Measurements from ENCODE around the gene TAC4. TPM values are rescaled to one million over a fixed set of nuclear protein-coding genes. Genes with fewer than 3 reads are reported as not detected.

Gene TAC4
- total and polyA plus RNA-seq, 9 of the 15 experiments (the other 6 are each of a cell fraction or from before 2014, with no cell fraction given), result 0.17 TPM; not detected in 8

DNA sequence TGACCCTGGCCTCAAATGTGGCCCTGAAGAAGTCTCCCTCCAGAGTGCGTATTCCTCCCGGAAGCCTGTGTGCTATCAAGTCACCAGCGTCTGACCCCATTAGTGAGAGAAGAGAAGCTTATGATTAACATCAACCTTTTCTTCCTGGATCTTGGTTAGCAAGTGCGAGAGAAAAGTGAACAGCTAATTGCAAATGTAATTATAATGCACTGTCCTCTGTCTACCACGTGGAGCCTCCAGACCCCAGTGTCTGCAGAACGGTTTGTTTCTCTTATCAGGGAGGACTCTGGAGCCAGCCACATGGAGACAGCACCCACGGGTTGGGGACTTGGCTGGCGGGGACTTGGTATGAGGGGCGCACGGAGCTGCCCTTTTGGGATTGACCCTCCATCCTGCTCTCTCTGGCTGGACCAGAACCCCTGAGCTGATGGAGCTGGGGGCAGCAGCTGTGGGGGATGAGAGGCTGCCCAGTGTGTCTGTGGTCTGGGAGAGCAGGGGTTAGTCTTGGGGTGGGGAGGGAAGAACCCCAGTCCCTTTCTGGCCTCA, 5.7 kb upstream of the TAC4 start:
- FAIRE-seq (no peak), DNase-seq (ENCODE audit: extremely low read depth in 1 of 4, low spot score in 3 of 4) (peak in 1 of 4 experiments; percentile 21), ATAC-seq (no peak)
- H3K27ac ChIP-seq (ENCODE audit: extremely low read depth, low read depth, low read length), result no peak overlapping the region
- H3K4me2 ChIP-seq (ENCODE audit: insufficient read depth, low read length), result no peak overlapping the region
- no peak overlapping the region for H3K4me3 ChIP-seq
- no TSS peak for BruUV-seq (replicated peaks)
- H2AFZ ChIP-seq (ENCODE audit: low read depth, low read length), result no peak overlapping the region
- H3K36me3 ChIP-seq (ENCODE audit: control insufficient read depth, insufficient read depth, low read length), result no peaks in the 10 kb centered on the region
- in situ Hi-C loops (cut with MboI) (no loop called here), intact Hi-C loops (cut with micrococcal nuclease) (loop anchor here (5.0 kb wide), 1 partner anchor 146 kb away; the partner anchor contains the start of gene SLC35B1)
- H3K9me3 ChIP-seq (replicated peaks; ENCODE audit: control insufficient read depth, insufficient read depth, low read depth, low read length), result no peaks in the 10 kb centered on the region
- POLR2A ChIA-PET, result interaction anchor here (0.6 kb wide), 2 partner anchors 16 to 180 kb away, joined by 3 to 4 read pairs; no protein-coding TSS in a partner anchor
- CTCF ChIA-PET (ENCODE audit: low intra/inter-chr PET ratio), result no interaction called here
- no peaks in the 10 kb centered on the region for H3K79me2 ChIP-seq (ENCODE audit: control insufficient read depth, insufficient read depth, low read length)
- TF ChIP-seq CTCF (IDR thresholded peaks at IDR 0.05 in 2 of 3, conservative IDR thresholded peaks at IDR 0.05 in 1 of 3; ENCODE audit: insufficient read depth in 2 of 3, low read depth in 1 of 3, low read length in 3 of 3) (0 out of 6 replicates have a peak, but pooled peaks of 1 of the 3 experiments have one; percentile 14), TFAP4 (CRISPR knock-in tag; IDR thresholded peaks at IDR 0.05; ENCODE audit: borderline replicate concordance) (no peak), MYC (IDR thresholded peaks at IDR 0.05; ENCODE audit: low read depth, low read length) (peak; percentile 22; the same call in 1 of the 2 replicates), MYC (CRISPR knock-in tag; IDR thresholded peaks at IDR 0.05; ENCODE audit: borderline replicate concordance, low read depth) (no peak)
- TF ChIP-seq, protein P1, sequence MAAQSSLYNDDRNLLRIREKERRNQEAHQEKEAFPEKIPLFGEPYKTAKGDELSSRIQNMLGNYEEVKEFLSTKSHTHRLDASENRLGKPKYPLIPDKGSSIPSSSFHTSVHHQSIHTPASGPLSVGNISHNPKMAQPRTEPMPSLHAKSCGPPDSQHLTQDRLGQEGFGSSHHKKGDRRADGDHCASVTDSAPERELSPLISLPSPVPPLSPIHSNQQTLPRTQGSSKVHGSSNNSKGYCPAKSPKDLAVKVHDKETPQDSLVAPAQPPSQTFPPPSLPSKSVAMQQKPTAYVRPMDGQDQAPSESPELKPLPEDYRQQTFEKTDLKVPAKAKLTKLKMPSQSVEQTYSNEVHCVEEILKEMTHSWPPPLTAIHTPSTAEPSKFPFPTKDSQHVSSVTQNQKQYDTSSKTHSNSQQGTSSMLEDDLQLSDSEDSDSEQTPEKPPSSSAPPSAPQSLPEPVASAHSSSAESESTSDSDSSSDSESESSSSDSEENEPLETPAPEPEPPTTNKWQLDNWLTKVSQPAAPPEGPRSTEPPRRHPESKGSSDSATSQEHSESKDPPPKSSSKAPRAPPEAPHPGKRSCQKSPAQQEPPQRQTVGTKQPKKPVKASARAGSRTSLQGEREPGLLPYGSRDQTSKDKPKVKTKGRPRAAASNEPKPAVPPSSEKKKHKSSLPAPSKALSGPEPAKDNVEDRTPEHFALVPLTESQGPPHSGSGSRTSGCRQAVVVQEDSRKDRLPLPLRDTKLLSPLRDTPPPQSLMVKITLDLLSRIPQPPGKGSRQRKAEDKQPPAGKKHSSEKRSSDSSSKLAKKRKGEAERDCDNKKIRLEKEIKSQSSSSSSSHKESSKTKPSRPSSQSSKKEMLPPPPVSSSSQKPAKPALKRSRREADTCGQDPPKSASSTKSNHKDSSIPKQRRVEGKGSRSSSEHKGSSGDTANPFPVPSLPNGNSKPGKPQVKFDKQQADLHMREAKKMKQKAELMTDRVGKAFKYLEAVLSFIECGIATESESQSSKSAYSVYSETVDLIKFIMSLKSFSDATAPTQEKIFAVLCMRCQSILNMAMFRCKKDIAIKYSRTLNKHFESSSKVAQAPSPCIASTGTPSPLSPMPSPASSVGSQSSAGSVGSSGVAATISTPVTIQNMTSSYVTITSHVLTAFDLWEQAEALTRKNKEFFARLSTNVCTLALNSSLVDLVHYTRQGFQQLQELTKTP (IDR thresholded peaks at IDR 0.05; ENCODE audit: low read depth in 1 of 2, partially characterized antibody in 2 of 2), result no peak
- H3K27me3 ChIP-seq (ENCODE audit: control insufficient read depth in 2 of 2, insufficient read depth in 2 of 2, low read length in 2 of 2), result peaks cover 6 to 31% of the 10 kb centered on the region in 2 experiments; a peak in 4 of 5 replicates
- H3K9me1 ChIP-seq (ENCODE audit: control insufficient read depth, insufficient read depth, low read length), result no peaks in the 10 kb centered on the region
- H3K9ac ChIP-seq (ENCODE audit: insufficient read depth in 1 of 2, low read depth in 2 of 2, low read length in 2 of 2), result no peak overlapping the region
- H4K20me1 ChIP-seq (replicated peaks; ENCODE audit: control insufficient read depth, insufficient read depth, low read length), result 0 out of 2 replicates have a peak, but pooled peaks cover 7% of the 10 kb centered on the region
- H3K4me1 ChIP-seq (replicated peaks in 1 of 2; ENCODE audit: control insufficient read depth in 2 of 2, insufficient read depth in 2 of 2, low read length in 2 of 2), result peaks cover 0 to 15% of the 10 kb centered on the region in 2 experiments; a peak in 2 of 5 replicates
- WGBS (ENCODE audit: insufficient coverage, low coverage, missing lambda C conversion rate), result 12% methylated on average over 10 of the region's 10 CpGs

Measured in K562 (cell line).